OCI-LY1 (cell line): ENCODE data around the gene KIF25.

ENCODE experiments used
- CTCF ChIP-seq: fragments of 200-600 bp; sonication (generic), shearing (Covaris generic); IDR thresholded peaks from 2 replicates; pipeline ENCODE4 v1.5.1; 2017; ENCODE audit warnings: mild to moderate bottlenecking, antibody characterized with exemption, low read length, moderate library complexity, mixed read lengths
- EZH2 ChIP-seq: fragments of 200-600 bp; sonication (generic), shearing (Covaris generic); IDR thresholded peaks from 2 replicates; pipeline ENCODE4 v1.8.0; 2017; ENCODE audit warnings: borderline replicate concordance, mixed run types, mild to moderate bottlenecking, antibody characterized with exemption, low read length, moderate library complexity, mixed read lengths

GRCh38 chr6:168039849-168040248 is 42.4 kb downstream of the KIF25 start:
- TF ChIP-seq CTCF (no peak), EZH2 (no peak)
